Keratinocyte (primary cell): ENCODE measurements around the gene NOL12.

ENCODE experiments used
- EZH2 ChIP-seq: IDR thresholded peaks from one replicate; pipeline ENCODE4 v1.6.1; 2012; ENCODE audit warnings: inconsistent platforms, mild to moderate bottlenecking, low read length, moderate library complexity
- TF ChIP-seq, protein P1 (sequence below), 3 experiments: IDR thresholded peaks in 1 of 3; conservative IDR thresholded peaks in 1 of 3; optimal IDR thresholded peaks in 1 of 3; 2 replicates in 2 of 3; 3 replicates in 1 of 3; pipeline versions ENCODE3 to v1.5.1; 2011; ENCODE audit warnings: low read length in 3 of 3, mild to moderate bottlenecking in 3 of 3, moderate library complexity in 2 of 3, control low read depth in 1 of 3, inconsistent platforms in 1 of 3; ENCODE audit not compliant: insufficient read depth in 2 of 3; ENCODE audit errors: extremely low read depth in 1 of 3

DNA sequence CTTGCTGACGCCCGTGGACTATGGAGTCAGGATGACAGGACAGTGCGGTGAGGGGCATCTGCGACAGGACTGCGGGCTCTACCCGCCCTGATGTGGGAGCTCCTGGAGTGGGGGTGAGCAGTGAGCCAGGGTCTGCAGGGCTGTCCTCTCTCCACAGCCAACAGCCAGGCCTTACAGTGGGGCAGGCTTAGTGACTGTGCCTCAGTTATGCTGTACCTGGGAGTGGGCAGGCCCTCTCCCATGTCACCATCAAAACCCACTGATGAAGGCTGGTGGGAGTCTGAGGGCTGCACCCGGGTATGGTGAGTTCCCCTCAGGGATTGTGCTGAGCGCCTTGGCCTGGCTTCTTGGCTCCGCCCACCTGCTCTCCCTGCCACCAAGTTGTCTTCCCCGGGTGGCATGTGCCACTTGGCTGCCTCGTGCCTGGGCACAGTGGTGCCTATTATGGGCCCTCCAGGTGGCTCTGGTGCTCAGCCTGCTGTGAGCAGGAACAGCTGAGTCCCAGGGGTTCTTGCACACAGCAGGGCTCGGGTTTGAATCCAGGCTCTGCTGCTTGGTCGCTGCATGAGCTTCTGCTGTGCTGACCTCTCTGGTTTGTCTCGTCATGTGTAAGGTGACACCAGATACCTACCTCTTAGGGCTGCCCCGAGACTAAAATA, 6.6 kb downstream of the NOL12 start:
- TF ChIP-seq, protein P1, sequence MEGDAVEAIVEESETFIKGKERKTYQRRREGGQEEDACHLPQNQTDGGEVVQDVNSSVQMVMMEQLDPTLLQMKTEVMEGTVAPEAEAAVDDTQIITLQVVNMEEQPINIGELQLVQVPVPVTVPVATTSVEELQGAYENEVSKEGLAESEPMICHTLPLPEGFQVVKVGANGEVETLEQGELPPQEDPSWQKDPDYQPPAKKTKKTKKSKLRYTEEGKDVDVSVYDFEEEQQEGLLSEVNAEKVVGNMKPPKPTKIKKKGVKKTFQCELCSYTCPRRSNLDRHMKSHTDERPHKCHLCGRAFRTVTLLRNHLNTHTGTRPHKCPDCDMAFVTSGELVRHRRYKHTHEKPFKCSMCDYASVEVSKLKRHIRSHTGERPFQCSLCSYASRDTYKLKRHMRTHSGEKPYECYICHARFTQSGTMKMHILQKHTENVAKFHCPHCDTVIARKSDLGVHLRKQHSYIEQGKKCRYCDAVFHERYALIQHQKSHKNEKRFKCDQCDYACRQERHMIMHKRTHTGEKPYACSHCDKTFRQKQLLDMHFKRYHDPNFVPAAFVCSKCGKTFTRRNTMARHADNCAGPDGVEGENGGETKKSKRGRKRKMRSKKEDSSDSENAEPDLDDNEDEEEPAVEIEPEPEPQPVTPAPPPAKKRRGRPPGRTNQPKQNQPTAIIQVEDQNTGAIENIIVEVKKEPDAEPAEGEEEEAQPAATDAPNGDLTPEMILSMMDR (optimal IDR thresholded peaks at IDR 0.05 in 1 of 3, IDR thresholded peaks at IDR 0.05 in 1 of 3, conservative IDR thresholded peaks at IDR 0.05 in 1 of 3; ENCODE audit: extremely low read depth in 1 of 3, insufficient read depth in 2 of 3, low read length in 3 of 3): no peak
- TF ChIP-seq EZH2: no peak
